GM21825 (cell line): ENCODE data around the gene MSL3B.

Experiments used
- ATAC-seq: cut with Tn5 transposase; IDR thresholded peaks from one replicate; pipeline ENCODE4 v1.9.1; 2021; ENCODE audit warnings: mild to moderate bottlenecking, moderate library complexity; ENCODE audit not compliant: unreplicated experiment

Gene MSL3B

DNA sequence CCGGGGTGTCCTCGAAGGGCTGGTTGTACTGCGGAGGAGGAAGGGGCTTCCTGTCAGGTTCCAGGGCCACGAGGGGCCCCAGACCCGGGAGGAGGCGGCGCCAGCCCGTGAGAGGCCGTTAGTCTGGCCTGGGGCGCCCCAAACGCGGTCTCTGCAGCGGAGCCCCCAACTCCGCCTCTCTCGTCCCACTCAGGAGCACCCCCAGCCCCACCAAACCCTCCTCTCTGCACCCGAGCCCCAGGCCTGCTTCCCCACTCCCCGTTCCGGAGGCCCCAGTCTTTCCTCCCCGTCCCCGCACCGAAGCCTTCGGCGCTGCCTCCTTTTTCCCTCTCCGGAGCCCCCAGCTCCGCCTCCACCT is 14.3 kb downstream of the MSL3B start:
- peak; percentile 3 for ATAC-seq

DNA sequence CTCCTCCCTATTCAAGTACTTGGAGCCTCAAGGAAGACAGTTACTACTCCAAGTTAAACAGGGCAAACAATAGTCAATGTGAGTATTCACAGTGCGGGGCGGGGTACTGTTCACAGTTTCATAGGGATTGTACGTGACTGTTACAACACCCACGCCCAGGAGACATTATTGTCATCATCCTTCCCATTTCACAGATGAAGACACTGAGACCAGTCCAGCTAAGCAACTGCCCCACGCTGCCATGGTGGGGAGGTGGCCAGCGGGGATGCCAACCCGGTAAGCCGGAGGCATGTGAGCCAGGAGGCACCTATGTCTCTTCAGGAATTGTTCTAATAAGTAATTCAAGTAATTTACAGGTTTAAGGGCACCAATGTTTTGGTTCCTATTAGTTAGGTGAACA is 14.8 kb downstream of the MSL3B start:
- ATAC-seq = no peak

DNA sequence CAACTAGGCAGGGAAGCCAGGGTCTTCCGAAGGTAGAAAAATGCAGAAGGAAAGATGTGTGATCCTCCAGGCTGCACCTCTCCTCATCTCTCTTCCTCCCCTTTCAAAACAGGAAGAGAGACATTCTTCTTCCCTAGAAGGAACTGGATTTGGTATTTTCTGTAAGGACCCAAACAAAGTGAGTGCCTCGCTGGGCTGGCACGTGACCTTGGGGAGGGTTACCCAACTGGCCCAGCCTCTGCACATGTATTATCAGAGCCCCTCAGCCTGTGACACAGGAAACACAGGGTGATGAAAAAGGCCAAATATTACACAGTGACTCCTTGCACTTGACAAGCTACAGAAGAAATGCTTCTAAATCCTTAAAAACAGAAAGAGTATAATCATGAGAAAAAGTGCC is 16.1 kb downstream of the MSL3B start:
- ATAC-seq = no peak

DNA sequence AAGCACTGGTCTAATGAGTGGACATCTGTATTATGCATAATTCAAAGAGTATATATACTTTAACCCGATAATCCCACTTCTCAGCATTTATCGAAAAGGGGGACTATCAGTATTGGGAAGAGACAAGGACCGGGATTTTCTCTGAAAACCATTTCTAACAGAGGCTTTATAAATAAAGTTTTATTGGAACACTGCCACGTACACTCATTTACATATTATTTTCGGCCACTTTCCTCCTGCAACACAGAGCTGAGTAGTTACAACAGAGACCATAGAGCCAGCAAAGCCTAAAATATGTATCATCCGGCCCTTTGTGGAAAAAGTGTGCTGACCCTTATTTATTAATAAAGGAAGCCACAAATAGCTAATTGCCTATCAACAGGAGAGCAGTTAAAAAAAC is 17.0 kb downstream of the MSL3B start:
- ATAC-seq = no peak

DNA sequence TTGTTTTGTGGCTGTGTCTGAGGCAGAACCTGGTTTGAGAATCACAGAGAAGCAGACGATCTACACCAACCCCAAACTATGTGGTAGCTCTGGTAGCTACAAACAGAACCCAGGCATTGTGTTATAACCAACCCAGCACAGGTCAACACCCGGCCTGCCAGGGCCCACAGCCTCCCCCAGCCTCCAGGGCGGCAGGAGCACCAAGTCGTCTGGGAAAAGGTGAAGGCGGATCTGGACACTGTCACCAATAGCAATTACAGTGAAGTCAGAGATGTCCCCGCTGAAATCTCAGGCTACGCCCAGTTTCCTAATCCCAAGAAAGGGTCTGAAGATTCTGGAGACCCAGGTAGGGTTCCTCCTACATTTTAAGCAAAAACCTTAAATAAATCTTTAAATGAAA is 17.4 kb downstream of the MSL3B start:
- ATAC-seq = no peak

DNA sequence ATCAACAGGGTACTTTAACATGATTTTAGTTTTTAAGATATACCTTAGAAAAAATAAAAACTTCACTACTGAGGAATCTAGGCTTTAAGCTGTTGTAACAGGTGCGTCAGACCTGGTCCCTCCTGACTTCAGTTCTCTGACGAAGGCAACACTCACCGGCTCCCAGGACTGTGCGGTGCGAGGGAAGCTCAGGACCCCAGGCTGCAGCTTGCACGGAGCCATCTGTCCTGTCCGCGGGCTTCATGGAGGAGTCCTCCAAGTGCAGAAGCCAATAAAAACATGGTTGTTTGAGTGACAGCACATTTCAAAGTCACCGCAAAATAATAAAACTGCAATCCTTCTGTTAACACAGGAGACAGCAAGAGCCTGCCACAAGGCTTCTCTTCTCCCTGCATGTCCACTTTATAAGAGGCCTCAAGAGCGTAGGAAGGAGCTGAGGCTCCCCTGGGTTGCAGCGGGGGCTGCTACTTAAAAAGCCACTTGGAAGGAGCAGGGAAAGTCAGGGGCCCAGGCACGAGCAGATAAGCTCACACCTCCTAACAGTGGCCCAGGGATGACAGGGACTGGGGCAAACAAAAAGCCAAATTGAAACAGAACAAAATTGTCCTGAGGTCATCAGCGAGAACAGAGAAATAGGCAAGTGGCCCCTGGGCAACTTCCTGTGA is 18.4 kb downstream of the MSL3B start:
- no peak for ATAC-seq

DNA sequence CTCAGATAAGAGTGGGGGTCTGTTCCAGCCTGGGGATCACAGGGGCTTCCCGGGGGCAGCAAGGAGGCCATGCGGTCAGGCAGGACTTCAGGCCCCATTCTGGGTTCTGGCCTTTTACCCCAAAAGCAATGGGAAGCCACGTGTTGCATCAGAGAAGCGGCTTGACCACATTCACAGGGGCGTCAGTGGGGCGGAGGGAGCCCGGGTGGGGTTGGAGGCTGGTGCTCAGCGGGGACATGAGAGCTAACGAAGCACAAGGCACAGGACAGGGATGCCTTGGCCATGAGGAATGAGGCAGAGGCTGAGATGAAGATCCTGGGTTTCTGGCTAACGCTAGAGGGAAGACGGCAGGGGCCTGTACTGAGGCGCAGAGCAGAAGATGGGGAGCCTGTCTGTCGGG is 19.9 kb downstream of the MSL3B start:
- ATAC-seq = no peak

DNA sequence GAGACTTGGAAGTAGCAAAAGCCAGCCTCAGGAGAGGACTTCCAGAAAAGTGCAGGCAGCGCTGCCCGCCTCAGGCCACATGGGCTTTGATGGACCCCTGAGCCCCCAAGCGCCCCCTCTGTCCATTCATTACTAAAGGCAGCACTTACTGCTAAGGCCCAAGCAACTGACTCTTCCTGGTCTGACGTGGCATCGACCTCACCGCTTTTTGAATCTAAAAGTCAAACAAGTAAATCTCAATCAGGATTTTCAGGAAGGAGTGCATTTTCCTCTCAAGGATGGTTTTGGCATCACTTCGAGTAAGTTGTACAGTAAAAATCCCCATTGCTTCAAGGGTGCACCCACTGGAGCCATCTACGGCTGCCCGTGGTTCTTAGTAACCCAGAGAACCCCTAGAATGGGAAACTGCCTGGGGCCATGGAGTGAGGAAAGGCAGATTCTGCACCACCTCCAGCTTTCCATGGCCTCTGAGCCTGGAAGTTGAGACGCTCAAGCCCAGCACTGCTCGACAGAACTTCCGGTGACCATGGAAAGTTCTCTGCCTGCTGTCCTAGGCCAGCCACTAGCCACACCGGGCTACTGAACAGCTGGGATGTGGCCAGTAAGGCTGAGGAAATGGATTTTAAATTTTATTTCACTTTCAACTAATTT is 20.8 kb downstream of the MSL3B start:
- no peak for ATAC-seq

DNA sequence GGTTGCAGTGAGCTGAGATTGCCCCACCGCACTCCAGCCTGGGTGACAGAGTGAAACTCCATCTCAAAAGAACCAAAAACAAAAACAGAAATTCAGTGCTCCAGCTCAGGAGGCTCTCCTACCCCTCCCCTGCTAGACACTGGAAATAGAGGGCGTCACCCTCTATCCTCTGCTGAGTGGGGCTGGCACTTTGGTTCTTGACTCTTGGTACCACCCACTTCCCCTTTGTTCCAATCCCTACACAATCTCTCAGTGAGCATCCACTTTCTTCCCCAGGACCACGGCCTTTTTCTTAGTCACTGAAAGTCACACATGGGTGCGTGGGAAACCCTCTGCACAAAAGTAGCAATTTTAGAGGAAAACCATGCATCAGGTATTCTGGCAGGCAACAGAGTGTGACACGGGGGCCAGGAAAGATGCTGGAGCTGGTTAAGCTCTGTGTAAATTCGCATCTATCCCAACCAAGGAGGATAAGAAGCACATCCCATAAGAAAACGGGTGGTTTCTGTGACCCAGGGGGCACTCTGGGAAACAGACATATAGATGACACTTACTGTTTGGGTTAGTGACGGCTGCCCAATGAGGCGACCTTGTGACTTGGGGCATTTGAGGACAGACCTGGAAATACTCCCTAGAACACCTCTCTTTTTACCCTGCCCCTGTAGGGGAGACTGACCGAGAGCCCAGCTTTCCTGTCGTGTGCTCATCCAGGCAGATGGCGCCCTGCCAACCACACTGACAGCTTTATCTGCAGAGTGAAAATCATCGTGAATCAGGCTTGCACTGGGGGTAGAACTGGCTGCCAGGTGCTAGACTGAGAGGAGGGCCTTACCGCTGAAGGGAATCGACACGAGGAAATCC is 21.6 kb downstream of the MSL3B start:
- ATAC-seq = no peak

DNA sequence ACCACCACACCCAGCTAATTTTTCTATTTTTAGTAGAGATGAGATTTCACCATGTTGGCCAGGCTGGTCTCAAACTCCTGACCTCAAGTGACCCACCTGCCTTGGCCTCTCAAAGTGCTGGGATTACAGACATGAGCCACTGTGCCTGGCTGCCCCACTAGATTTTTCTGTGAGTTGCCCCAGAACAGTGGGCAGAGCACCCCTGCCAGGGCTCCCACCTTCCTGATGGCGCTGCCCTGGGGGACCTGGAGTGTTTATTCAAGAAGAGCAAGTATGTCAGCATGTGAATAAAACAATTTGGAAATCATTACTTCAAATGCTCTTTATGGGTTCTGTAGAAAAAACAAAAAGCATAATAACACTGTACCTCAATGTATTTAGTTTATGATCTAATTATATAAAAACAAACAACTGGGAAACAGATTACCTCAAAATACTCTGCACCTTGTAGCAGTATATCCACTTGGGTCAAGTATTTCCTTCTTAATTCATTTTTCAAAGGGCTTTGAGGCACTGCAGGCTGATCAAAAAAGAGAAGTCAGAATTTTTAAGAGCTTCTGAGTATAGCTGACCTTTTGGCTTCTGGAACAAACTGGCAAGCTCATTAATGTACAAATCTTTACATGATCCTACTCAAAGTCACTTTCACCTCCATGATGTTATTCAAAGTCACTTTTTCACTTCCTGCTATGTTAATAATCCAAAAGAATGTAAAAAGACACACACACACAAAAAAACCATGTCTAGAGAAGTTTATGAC is 22.7 kb downstream of the MSL3B start:
- no peak for ATAC-seq

DNA sequence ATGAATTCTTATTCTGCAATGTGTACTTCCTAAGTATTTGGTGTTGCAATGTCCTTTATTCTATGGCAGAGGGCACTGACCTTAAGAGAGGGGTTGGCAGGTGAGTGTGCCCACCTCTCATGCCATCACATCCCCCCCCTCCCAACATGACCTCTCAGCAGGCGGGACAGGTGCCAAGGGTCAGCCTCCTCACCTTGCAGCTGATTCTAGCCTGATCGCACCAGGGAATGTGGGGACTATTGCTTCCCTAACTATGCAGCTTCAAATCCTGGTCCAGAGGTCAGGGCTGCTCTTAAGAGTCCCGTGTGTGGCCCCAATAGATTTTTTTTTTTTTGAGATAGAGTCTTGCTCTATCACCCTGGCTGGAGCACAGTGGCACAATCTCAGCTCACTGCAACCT is 23.4 kb downstream of the MSL3B start:
- ATAC-seq = no peak

DNA sequence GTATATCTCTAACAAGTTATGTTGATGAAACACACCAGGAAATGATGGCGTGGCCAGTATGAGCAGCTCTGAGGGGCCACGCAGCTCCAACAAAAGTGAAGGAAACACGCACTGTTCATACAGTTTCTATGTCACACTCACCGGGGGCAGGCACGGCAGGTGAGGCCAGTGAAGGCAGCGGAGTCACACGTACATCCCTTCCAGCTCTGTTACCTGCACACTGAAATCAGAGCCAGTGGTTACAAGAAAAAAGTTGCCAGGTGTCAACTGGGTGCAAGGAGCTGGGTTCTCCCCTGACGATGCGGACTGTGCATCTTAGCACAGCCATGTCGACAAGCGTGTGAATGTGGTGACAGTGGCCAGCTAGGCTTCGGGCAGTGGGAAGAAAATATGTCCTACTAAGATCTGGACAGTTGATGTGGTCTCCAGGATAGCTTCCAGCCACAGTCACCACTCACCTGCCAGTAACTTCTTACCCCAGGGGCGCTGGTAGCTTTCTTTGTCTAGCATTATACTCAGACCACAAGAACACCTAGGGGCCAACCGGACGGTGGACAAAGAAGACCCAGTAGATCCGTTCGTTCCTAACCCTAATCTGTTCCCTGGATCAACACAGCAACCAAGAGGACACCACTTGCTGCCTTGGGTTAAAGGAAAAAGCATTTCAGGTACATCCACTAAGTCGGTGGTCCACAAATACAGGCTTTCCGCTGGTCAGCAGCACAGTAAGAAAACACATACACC is 23.9 kb downstream of the MSL3B start:
- ATAC-seq = no peak

DNA sequence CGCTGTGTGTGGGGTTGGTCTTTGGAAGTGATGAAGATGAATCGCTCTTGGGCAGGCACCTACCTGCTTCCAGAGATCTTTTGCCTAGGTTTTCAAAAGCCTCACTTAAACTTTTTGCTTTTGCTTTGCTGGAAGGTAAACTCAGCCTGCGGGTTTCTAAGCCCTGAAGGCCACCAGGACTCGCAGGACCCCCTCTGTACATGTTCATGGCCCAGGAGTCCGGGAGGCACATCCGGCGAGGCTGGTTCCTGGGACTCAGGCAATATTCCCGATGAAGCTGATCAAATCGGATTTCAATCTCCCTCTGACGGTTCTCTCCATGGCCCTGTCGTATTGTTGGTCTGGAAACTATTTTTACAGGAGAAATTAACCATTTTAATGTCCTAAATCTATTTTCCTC is 27.0 kb downstream of the MSL3B start:
- no peak for ATAC-seq

DNA sequence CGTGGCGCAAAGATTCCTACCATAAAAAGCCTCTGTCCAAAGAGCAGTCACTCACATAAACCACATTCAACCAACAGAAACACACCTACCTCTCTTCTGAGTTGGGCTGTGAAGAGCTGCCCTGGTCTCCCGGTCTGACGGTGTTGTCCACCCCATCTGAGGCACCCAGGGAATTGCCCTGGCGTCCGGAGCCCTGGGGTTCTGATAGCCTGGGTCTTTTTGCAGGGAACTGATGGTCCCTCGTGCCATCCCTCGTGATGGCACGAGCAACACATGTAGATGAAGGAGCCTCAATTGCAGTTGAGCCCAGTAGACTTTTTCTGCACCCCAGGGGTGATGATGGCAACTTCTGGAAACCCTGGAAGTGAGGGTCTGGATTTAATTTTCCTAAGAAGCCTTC is 27.7 kb downstream of the MSL3B start:
- no peak for ATAC-seq

DNA sequence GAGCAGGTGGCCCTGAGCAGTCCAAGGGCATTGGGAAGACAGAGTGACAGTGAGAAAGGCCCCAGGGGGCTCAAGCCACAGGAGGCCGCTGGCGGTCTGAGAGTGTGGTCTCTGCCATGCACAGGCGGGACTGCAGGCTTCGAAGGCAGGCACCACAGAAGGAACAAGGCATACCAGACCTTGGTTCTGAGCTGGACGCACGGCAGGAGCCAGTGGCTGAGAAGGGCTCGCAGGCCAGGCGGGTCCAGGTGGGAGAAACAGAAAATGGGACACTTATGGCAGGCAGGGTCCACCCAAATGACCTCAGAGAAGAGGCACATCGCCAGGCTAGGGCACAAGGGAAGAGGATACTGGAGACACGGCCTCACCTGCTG is 28.8 kb downstream of the MSL3B start:
- no peak for ATAC-seq

DNA sequence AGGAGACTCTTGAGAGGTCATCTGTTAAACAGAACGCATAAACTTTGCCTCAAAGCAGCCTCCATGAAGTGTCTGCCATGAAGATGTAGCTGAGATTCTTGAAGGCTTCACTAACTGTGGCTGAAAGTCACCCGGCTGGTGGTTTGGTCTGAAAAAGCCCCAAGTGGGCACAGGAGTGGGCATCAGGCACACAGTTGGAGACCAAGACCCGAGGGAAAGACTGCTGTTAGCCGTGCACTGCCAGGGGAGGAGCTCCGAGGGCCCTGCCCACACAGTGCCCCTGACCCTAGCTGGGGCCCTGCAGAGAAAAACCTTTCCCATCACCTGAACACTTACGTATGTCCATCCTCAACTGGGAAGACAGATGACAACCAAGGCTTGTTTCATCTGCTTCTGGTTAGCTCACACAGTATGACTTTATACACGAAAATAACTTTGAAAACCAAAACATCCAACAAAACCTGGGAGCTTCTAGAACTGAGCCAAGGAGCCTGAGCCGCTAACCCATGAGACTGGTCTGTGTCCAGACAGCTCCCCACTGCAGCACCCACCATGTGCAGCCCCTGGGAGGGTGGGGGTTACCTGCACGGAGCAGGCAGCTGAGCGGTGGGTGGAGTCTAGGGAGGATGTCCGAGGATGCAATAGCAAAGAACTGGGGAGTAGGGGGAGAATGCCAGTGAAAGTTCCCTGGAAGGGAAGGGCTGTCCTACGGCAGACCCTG is 29.3 kb downstream of the MSL3B start:
- no peak for ATAC-seq

DNA sequence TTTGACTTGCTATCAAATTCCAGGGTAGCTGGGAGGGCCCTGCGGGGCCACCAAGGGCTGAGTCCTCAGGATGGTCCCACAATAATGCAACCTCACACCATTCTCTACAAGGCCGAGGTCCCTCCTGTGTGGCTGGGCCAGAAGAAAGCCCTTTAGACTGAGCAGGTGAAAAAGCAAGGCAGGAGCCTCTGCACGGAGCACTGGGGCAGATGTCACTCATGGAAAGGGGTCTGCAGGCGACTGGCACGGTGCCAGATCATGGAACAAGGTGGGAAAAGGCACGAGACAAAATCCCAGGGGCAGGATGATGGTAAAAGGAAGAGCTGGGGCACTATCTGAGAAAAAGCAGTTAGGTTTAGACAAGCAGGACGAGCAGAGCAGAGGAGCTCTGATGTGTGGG is 29.9 kb downstream of the MSL3B start:
- ATAC-seq = no peak

DNA sequence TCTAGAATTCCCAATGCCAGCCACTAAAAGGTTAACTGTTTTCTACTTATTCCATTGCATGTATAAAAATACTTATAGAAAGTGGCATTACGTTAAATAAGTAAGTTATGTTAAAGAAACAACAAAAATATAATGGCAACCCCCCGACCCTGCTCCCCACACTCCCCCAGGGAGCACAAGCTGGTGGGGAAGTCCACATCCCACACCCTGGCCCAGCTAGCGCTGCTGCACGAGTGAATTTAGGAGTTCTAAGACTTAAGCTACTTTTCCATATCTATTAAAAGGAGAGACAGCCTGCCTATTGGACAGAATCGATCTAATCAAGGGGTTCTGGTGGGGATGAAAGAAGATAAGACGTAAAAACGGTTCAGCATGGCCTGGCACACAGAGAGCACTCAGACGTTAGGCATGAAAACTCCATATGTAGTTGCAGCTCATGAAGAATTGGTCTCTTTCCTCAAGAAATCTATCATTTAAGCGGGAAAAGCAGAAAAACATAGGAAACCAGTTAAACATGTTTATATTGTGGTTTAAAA is 30.4 kb downstream of the MSL3B start:
- no peak for ATAC-seq

DNA sequence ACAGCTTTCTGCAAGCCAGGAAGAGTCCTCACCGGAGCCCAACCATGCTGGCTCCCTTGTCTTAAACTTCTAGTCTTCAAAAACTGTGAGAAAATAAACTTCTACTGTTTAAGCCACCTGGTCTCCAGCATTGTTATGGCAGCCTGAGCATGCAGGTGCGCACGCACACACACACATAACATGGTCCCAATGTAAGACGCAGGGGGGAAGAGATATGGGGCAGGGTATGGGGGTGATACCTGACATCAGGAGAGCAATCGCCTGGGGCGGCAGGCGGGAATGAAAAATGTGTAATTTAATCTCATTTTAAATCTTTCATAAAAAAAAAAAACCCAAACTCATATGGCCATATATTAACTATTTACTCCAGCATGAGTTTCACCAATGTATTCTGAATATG is 31.8 kb downstream of the MSL3B start:
- no peak for ATAC-seq
